ENCODE measurements around the gene FOXK2.

DNA sequence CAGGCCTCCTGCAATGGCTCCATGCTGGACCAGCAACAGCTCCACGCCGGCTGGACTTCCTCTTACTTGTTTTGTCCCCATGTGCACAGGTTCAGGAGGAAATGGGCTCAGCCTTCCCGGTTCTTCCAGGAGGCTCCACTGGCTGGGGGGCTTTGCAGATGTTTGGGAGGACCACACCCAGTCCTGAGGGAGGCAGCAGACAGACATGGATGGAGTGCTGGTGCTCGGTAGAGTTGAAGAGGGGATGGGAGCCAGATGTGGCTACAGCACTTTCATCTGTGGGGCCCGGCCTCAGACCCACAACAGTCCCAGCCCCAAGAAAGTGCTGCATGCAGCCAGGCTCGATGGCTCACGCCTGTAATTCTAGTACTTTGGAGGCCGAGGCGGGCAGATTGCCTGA is 39.2 kb upstream of the FOXK2 start:
- TF ChIP-seq, protein P1, sequence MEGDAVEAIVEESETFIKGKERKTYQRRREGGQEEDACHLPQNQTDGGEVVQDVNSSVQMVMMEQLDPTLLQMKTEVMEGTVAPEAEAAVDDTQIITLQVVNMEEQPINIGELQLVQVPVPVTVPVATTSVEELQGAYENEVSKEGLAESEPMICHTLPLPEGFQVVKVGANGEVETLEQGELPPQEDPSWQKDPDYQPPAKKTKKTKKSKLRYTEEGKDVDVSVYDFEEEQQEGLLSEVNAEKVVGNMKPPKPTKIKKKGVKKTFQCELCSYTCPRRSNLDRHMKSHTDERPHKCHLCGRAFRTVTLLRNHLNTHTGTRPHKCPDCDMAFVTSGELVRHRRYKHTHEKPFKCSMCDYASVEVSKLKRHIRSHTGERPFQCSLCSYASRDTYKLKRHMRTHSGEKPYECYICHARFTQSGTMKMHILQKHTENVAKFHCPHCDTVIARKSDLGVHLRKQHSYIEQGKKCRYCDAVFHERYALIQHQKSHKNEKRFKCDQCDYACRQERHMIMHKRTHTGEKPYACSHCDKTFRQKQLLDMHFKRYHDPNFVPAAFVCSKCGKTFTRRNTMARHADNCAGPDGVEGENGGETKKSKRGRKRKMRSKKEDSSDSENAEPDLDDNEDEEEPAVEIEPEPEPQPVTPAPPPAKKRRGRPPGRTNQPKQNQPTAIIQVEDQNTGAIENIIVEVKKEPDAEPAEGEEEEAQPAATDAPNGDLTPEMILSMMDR (IDR thresholded peaks at IDR 0.05): no peak
- no peak for TF ChIP-seq POLR2A (IDR thresholded peaks at IDR 0.05)
- TF ChIP-seq POLR2AphosphoS5 (IDR thresholded peaks at IDR 0.05; ENCODE audit: insufficient read depth in 1 of 2, low read depth in 1 of 2): no peak
